Epithelial cell of prostate (primary cell): Measurements from ENCODE around the gene NUP153.

Source experiments
- DNase-seq: peaks from one replicate; pipeline ENCODE4 v3.0.0-alpha.2; 2011; ENCODE audit warnings: low read depth, low spot score
- H3K27ac ChIP-seq: fragments of 450-650 bp; 2 replicates; pipeline ENCODE4 v1.5.1; 2017; ENCODE audit warnings: mild to moderate bottlenecking

NUP153 gene

GRCh38 chr6:17672064-17672718, 34.5 kb downstream of the NUP153 start:
- no peak overlapping the region for H3K27ac ChIP-seq
- no peak for DNase-seq

- no peak for DNase-seq
- no peak overlapping the region for H3K27ac ChIP-seq
Observed at GRCh38 chr6:17666646-17667045, 40.1 kb downstream of the NUP153 start.

GRCh38 chr6:17665132-17665531, 41.6 kb downstream of the NUP153 start:
- DNase-seq, result no peak
- no peak overlapping the region for H3K27ac ChIP-seq

- no peak overlapping the region for H3K27ac ChIP-seq
- DNase-seq, result no peak
Observed at GRCh38 chr6:17663226-17663625, 43.5 kb downstream of the NUP153 start.

DNA sequence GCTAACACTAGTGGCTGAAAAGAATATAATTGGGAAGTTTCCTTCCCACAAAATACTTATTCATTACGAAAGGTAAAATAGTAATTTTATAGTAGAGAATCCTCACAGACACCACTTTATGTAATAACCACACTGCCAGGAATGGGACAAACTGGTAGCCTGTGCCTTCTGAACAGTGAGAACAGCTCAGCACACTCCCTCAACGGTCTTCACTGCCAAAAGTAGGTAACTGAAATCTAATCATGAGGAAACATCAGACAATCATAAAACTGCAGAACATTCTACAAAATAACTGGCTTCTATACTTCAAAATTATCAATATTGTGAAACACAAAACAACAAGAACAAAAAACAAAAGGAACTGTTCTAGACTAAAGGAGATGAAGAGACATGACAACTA, 44.1 kb downstream of the NUP153 start:
- H3K27ac ChIP-seq, result no peak overlapping the region
- no peak for DNase-seq

GRCh38 chr6:17656644-17657043, 50.1 kb downstream of the NUP153 start:
- no peak for DNase-seq
- H3K27ac ChIP-seq, result no peak overlapping the region

DNA sequence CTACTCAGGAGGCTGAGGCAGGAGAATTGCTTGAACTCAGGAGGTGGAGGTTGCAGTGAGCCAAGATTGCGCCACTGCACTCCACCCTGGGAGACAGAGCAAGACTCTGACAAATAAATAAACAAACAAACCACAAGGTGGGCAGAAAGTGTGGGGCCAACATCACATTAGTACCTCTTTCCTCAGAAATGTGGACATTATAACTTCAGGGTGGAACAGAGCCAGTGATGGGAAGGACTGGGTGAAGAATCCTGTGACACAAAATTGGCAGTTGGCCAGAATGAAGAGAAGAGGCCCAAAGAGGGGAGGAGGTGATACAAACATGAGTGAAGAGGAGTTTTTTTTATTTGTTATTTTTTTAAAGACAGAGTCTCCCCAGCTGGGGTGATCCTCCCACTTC, 50.6 kb downstream of the NUP153 start:
- no peak overlapping the region for H3K27ac ChIP-seq
- no peak for DNase-seq

DNA sequence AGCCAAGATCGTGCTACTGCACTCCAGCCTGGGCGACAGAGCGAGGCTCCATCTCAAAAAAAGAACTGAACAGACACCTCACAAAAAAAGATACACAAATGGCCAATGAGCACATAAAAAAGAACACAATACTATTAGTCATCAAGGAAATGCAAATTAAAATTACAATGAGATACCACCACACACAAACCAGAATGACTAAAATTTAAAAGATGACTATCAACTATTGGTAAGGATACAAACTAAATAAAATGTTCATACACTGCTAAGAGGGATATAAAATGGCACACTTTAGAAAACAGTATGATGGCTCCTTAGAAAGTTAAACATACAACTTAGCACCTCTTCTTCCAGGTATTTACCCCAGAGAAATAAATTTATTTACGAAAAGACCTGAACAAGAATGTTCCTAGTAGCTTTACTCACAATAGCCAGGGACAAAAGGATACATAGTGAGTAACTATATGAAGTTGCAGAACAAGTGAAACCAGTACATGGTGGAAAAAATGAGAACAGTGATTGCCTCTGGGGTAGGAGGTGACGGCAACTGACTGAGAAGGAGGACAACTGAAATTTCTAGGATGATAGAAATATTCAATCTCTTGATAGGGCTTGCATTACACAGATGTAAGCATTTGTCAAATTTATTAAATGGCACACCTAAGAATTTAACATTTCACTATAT, 53.4 kb downstream of the NUP153 start:
- no peak for DNase-seq
- peak overlapping the region; percentile 34 for H3K27ac ChIP-seq

DNA sequence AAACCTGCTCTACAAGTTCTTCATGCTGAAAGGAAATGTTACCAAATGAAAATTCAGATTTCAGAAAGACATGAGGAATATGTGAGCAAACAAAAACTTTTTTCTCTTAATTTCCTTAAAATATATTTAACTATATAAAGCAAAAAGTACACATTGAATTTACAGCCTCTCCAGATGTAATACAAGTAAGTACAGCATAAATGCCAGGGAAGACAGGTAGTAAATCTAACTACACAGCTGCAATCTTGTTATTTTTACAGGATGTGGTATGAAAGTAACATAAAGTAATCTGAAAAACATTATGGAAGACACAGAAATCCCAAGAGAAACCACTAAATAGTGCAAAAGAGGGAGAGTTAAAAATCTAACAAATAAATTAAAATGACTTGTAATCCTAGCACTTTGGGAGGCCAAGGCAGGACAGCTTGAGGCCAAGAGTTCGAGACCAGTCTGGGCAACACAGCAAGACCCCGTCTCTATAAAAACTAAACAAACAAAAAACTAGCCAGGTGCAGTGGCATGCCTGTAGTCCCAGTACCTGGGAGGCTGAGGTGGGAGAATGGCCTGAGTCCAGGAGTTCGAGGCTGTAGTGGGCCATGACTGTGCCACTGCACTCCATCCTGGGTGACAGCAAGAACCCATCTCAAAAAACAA, 55.9 kb downstream of the NUP153 start:
- peak overlapping the region; percentile 50 for H3K27ac ChIP-seq
- DNase-seq, result no peak

GRCh38 chr6:17648745-17649144, 58.0 kb downstream of the NUP153 start:
- no peak overlapping the region for H3K27ac ChIP-seq
- DNase-seq, result no peak

GRCh38 chr6:17640477-17640917, 66.2 kb downstream of the NUP153 start:
- no peak for DNase-seq
- H3K27ac ChIP-seq, result peak overlapping the region; percentile 43

- DNase-seq, result no peak
- no peak overlapping the region for H3K27ac ChIP-seq
Observed at GRCh38 chr6:17638212-17638715, 68.5 kb downstream of the NUP153 start.

- no peak overlapping the region for H3K27ac ChIP-seq
- no peak for DNase-seq
Observed at GRCh38 chr6:17635568-17635967, 71.2 kb downstream of the NUP153 start.

GRCh38 chr6:17633465-17634188, 73.1 kb downstream of the NUP153 start:
- no peak overlapping the region for H3K27ac ChIP-seq
- no peak for DNase-seq

- H3K27ac ChIP-seq, result no peak overlapping the region
- no peak for DNase-seq
Observed at GRCh38 chr6:17632934-17633333, 73.8 kb downstream of the NUP153 start.

DNA sequence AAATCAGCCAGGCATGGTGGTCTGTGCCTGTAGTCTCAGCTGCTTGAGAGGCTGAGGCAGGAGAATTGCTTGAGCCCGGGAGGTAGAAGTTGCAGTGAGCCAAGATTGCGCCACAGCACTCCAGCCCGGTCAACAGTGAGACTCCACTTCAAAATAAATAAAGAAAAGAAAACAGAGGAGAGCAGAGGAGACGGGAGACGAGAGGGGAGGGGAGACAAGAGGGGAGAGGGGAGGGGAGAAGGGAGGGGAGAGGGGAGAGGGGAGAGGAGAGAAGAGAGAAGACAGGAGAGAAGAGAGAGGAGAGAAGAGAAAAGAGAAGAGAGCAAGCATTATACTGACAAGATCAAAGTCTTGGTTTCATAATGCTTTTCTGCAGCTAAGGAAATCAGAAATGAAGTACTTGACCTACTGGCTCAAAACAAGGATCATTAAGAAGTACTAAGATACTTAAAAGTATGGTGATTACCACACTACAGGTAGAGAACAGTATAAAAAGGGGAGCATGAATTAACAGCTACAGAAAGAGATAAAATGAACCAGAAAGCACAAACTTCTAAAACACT, 76.1 kb downstream of the NUP153 start:
- H3K27ac ChIP-seq, result no peak overlapping the region
- no peak for DNase-seq

GRCh38 chr6:17629824-17630510, 76.8 kb downstream of the NUP153 start:
- H3K27ac ChIP-seq, result no peak overlapping the region

DNA sequence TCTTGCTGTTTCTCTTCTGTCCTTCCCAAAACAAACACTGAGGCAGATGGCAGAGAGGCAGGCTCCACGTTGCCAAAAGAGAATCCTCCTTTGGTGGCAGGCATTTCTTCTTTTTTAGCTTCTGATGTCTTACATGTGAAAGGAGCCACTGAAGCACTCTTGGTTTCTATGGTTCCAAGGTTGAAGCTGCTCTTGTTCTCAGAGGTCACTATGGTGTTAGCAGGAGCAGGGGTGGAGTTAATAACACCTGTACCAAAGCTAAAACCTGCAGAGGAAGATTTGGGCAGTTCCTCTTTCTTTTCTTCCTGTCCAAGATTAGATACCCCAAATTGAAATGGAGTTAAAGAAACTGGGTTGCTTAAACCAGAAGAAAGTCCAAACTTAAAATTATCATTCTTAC, 77.9 kb downstream of the NUP153 start:
- no peak for DNase-seq

More at GRCh38 chr6:17629824-17630510, 76.8 kb downstream of the NUP153 start:
- DNase-seq, result no peak

DNA sequence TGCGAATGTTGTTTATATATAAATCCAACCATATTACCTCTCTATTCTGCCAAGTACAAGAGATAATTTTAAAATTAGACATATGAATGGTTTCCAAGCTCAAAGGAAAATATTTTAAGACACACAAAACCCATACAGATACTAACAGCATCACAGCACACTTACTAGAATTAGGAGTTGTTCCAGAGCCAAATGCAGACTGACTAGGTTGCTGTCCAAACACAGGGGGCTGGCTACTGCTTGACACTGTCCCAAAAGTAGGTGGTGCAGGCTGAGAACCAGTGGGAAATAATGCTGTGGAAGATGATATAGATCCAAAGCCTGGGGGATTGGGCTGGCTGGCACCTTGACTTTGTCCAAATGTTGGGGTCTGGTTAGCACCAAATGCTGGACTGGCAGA, 82.3 kb downstream of the NUP153 start:
- no peak for DNase-seq
- no peak overlapping the region for H3K27ac ChIP-seq

More for the DNA sequence above, 77.9 kb downstream of the NUP153 start:
- no peak overlapping the region for H3K27ac ChIP-seq

DNA sequence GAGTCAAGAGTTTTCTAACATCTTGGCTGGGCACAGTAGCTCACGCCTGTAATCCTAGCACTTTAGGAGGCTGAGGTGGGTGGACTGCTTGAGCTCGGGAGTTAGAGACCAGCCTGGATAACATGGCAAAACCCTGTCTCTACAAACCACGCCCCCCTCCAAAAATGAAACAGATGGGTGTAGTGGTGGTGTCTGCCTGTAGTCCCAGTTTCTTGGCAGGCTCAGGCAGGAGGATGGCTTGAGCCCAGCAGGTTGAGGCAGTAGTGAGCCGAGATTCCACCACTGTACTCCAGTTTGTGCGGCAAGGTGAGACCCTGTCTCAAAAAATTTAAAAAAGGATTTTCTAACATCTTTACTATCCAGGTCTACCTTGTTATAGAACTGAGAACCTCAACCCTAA, 84.6 kb downstream of the NUP153 start:
- H3K27ac ChIP-seq, result no peak overlapping the region
- no peak for DNase-seq
